Gastrocnemius medialis (tissue), 4 donors: ENCODE data around the gene CDC20.

Source experiments
- CTCF ChIP-seq, 5 experiments: fragments of 450-650 bp in 3 of 5; fragments of 200-600 bp in 2 of 5; sonication (generic) in 2 of 5; IDR thresholded peaks in 4 of 5; conservative IDR thresholded peaks in 1 of 5; 1 replicate in 4 of 5; 2 replicates in 1 of 5; pipeline ENCODE4 v1.5.1; 2016 to 2019; ENCODE audit warnings: antibody characterized with exemption in 5 of 5, mild to moderate bottlenecking in 3 of 5, moderate library complexity in 3 of 5
- POLR2A ChIP-seq, 2 donors: fragments of 450-650 bp; IDR thresholded peaks; one replicate each; pipeline ENCODE4 v1.6.1; 2017; ENCODE audit warnings: antibody characterized with exemption in 2 of 2, mild to moderate bottlenecking in 2 of 2, moderate library complexity in 2 of 2

GRCh38 chr1:43317817-43318471 is 40.8 kb upstream of the CDC20 start:
- TF ChIP-seq POLR2A (IDR thresholded peaks at IDR 0.05): no peak
- no peak for TF ChIP-seq CTCF (IDR thresholded peaks at IDR 0.05 in 4 of 5, conservative IDR thresholded peaks at IDR 0.05 in 1 of 5)
